ENCODE data around the gene SAMD9. TPM values are rescaled to one million over a fixed set of nuclear protein-coding genes. Genes with fewer than 3 reads are reported as not detected.
"Not testable (repeated sequence)": the region's sequence is repeated elsewhere in the genome, so short reads cannot be mapped to it uniquely, and the experiment has no call there.

Gene SAMD9
- total RNA-seq, 2 experiments from 2014 or later = 6.1 to 7.6 TPM

GRCh38 chr7:93123532-93123931, 5.8 kb upstream of the SAMD9 start:
- H2AFZ ChIP-seq (ENCODE audit: low read length); H3K4me2 ChIP-seq (ENCODE audit: low read length); H4K20me1 ChIP-seq (ENCODE audit: insufficient read depth, low read length); BruUV-seq (replicated peaks); H3K27ac ChIP-seq (ENCODE audit: low read depth, low read length, poor library complexity, severe bottlenecking); H3K79me2 ChIP-seq (ENCODE audit: insufficient read depth, low read depth, low read length); H3K4me1 ChIP-seq (ENCODE audit: insufficient read depth, low read length, poor library complexity, severe bottlenecking); DNase-seq (ENCODE audit: low spot score); CTCF ChIA-PET (ENCODE audit: unreplicated experiment); intact Hi-C loops (cut with micrococcal nuclease; ENCODE audit: unreplicated experiment); H3K4me3 ChIP-seq (ENCODE audit: low read depth, low read length, poor library complexity, severe bottlenecking); H3K9me2 ChIP-seq (ENCODE audit: insufficient read depth, low read length); H3K36me3 ChIP-seq (ENCODE audit: insufficient read depth, low read length): not testable (repeated sequence)
- H3K9me3 ChIP-seq (ENCODE audit: low read length) = peaks cover 13% of the 10 kb centered on the region; the same call in 1 of the 2 replicates
- POLR2A ChIA-PET = interaction anchor here (0.6 kb wide), 1 partner anchor 16 kb away, joined by 3 read pairs; no protein-coding TSS in a partner anchor

- H3K9me2 ChIP-seq (ENCODE audit: insufficient read depth, low read length) = no peaks in the 10 kb centered on the region
- BruUV-seq (replicated peaks) = no TSS peak
- H3K4me3 ChIP-seq (ENCODE audit: low read depth, low read length, poor library complexity, severe bottlenecking) = no peak overlapping the region
- H3K9me3 ChIP-seq (ENCODE audit: low read length) = no peaks in the 10 kb centered on the region
- intact Hi-C loops (cut with micrococcal nuclease; ENCODE audit: unreplicated experiment) = no loop called here
- H3K36me3 ChIP-seq (ENCODE audit: insufficient read depth, low read length) = no peaks in the 10 kb centered on the region
- no peak for TF ChIP-seq CTCF (conservative IDR thresholded peaks at IDR 0.05; ENCODE audit: low read length)
- TF ChIP-seq EZH2phosphoT487 (IDR thresholded peaks at IDR 0.05; ENCODE audit: borderline replicate concordance, low read depth, low read length) = no peak
- H3K4me2 ChIP-seq (ENCODE audit: low read length) = no peak overlapping the region
- ChIA-PET CTCF (ENCODE audit: unreplicated experiment) (no interaction called here), POLR2A (interaction anchor here (0.7 to 1.5 kb wide), 4 partner anchors 18 to 415 kb away, joined by 3 read pairs; no protein-coding TSS in a partner anchor)
- no peak for DNase-seq (ENCODE audit: low spot score)
- no peaks in the 10 kb centered on the region; the same call in 1 of the 2 replicates for H3K79me2 ChIP-seq (ENCODE audit: insufficient read depth, low read depth, low read length)
- H2AFZ ChIP-seq (ENCODE audit: low read length) = no peak overlapping the region
- H4K20me1 ChIP-seq (ENCODE audit: insufficient read depth, low read length) = no peaks in the 10 kb centered on the region
- H3K4me1 ChIP-seq (ENCODE audit: insufficient read depth, low read length, poor library complexity, severe bottlenecking) = peaks cover 20% of the 10 kb centered on the region
- no peak overlapping the region for H3K27ac ChIP-seq (ENCODE audit: low read depth, low read length, poor library complexity, severe bottlenecking)
Measured at GRCh38 chr7:93120592-93121549, 3.1 kb upstream of the SAMD9 start.

GRCh38 chr7:93119191-93119905, 1.6 kb upstream of the SAMD9 start:
- peak overlapping the region; percentile 0; the same call in 1 of the 2 replicates for H2AFZ ChIP-seq (ENCODE audit: low read length)
- no peak overlapping the region for H3K27ac ChIP-seq (ENCODE audit: low read depth, low read length, poor library complexity, severe bottlenecking)
- no peaks in the 10 kb centered on the region for H4K20me1 ChIP-seq (ENCODE audit: insufficient read depth, low read length)
- no TSS peak for BruUV-seq (replicated peaks)
- CTCF ChIA-PET (ENCODE audit: unreplicated experiment) = no interaction called here
- H3K36me3 ChIP-seq (ENCODE audit: insufficient read depth, low read length) = no peaks in the 10 kb centered on the region
- H3K4me1 ChIP-seq (ENCODE audit: insufficient read depth, low read length, poor library complexity, severe bottlenecking) = peaks cover 20% of the 10 kb centered on the region
- no peaks in the 10 kb centered on the region for H3K9me3 ChIP-seq (ENCODE audit: low read length)
- no peaks in the 10 kb centered on the region for H3K9me2 ChIP-seq (ENCODE audit: insufficient read depth, low read length)
- POLR2A ChIA-PET = interaction anchor here (1.0 to 1.5 kb wide), 2 partner anchors 13 to 28 kb away, joined by 3 read pairs; no protein-coding TSS in a partner anchor
- H3K4me2 ChIP-seq (ENCODE audit: low read length) = no peak overlapping the region
- no peak overlapping the region for H3K4me3 ChIP-seq (ENCODE audit: low read depth, low read length, poor library complexity, severe bottlenecking)
- DNase-seq (ENCODE audit: low spot score) = no peak
- TF ChIP-seq EZH2phosphoT487 (IDR thresholded peaks at IDR 0.05; ENCODE audit: borderline replicate concordance, low read depth, low read length) (no peak), CTCF (conservative IDR thresholded peaks at IDR 0.05; ENCODE audit: low read length) (no peak)
- H3K79me2 ChIP-seq (ENCODE audit: insufficient read depth, low read depth, low read length) = no peaks in the 10 kb centered on the region; the same call in 1 of the 2 replicates
- intact Hi-C loops (cut with micrococcal nuclease; ENCODE audit: unreplicated experiment) = no loop called here
